GM23248 (cell line): ENCODE measurements around the gene CLSTN2. TPM values are rescaled to one million over a fixed set of nuclear protein-coding genes. Genes with fewer than 3 reads are reported as not detected.

ENCODE experiments used
- DNase-seq: peaks from one replicate; pipeline ENCODE4 v3.0.0-alpha.2; 2015
- H2AFZ ChIP-seq: fragments of 200-600 bp; sonication (generic); 2 replicates; pipeline ENCODE4 v1.6.1; 2016; ENCODE audit warnings: antibody characterized with exemption
- H3F3A ChIP-seq: fragments of 200-600 bp; sonication (generic); 2 replicates; pipeline ENCODE4 v1.6.1; 2016; ENCODE audit warnings: mild to moderate bottlenecking, antibody characterized with exemption, mixed run types; ENCODE audit not compliant: insufficient read depth
- H3K27ac ChIP-seq: fragments of 200-600 bp; sonication (generic); 2 replicates; pipeline ENCODE4 v1.5.1; 2016; ENCODE audit warnings: mild to moderate bottlenecking
- H3K27me3 ChIP-seq: fragments of 200-600 bp; sonication (generic); replicated peaks from 2 replicates; pipeline ENCODE4 v1.6.1; 2016; ENCODE audit warnings: mild to moderate bottlenecking; ENCODE audit not compliant: insufficient read depth
- H3K36me3 ChIP-seq: fragments of 200-600 bp; sonication (generic); 2 replicates; pipeline ENCODE4 v1.6.1; 2016; ENCODE audit warnings: low read depth, mild to moderate bottlenecking
- H3K4me1 ChIP-seq: fragments of 200-600 bp; sonication (generic); 2 replicates; pipeline ENCODE4 v1.6.1; 2016; ENCODE audit warnings: mild to moderate bottlenecking; ENCODE audit not compliant: insufficient read depth
- H3K4me2 ChIP-seq: fragments of 200-600 bp; sonication (generic); one replicate; pipeline ENCODE4 v1.6.1; 2016; ENCODE audit warnings: mild to moderate bottlenecking; ENCODE audit not compliant: unreplicated experiment
- H3K4me3 ChIP-seq: fragments of 200-600 bp; sonication (generic); 2 replicates; pipeline ENCODE4 v1.5.1; 2016; ENCODE audit warnings: mild to moderate bottlenecking
- H3K79me2 ChIP-seq: fragments of 200-600 bp; sonication (generic); 2 replicates; pipeline ENCODE4 v1.6.1; 2016; ENCODE audit warnings: mild to moderate bottlenecking; ENCODE audit not compliant: insufficient read depth
- H3K9ac ChIP-seq: fragments of 200-600 bp; sonication (generic); 2 replicates; pipeline ENCODE4 v1.6.1; 2016; ENCODE audit warnings: mild to moderate bottlenecking
- H3K9me2 ChIP-seq: fragments of 200-600 bp; sonication (generic); 2 replicates; pipeline ENCODE4 v1.6.1; 2016; ENCODE audit warnings: mixed run types, mild to moderate bottlenecking, moderate library complexity; ENCODE audit not compliant: insufficient read depth
- H3K9me3 ChIP-seq: fragments of 200-600 bp; sonication (generic); one replicate; pipeline ENCODE4 v1.6.1; 2017; ENCODE audit warnings: low read depth
- H4K20me1 ChIP-seq: fragments of 200-600 bp; sonication (generic); 2 replicates; pipeline ENCODE4 v1.6.0; 2016; ENCODE audit not compliant: insufficient read depth
- EZH2 ChIP-seq: fragments of 200-600 bp; sonication (generic); IDR thresholded peaks from 2 replicates; pipeline ENCODE4 v1.6.1; 2018; ENCODE audit warnings: antibody characterized with exemption, mild to moderate bottlenecking; ENCODE audit not compliant: insufficient read depth, poor library complexity, severe bottlenecking
- EZH2phosphoT487 ChIP-seq: fragments of 200-600 bp; sonication (generic); IDR thresholded peaks from 2 replicates; pipeline ENCODE4 v1.6.1; 2018; ENCODE audit warnings: antibody characterized with exemption, moderate library complexity, mild to moderate bottlenecking, low read depth; ENCODE audit not compliant: insufficient read depth
- WGBS, 2 experiments: methylation state at CpG; one replicate each; pipeline ENCODE4 v1.1.6; 2015 to 2017; ENCODE audit warnings: low lambda C conversion rate in 2 of 2, low coverage in 1 of 2; ENCODE audit errors: missing lambda C conversion rate in 2 of 2; 5-methylcytosine and 5-hydroxymethylcytosine counted together
- in situ Hi-C: fragments of 300-500 bp; cut with MboI; formaldehyde crosslinking; loops from 2 replicates; pipeline ENCODE4 v1.15.0; 2020
- polyA plus RNA-seq: library from polyadenylated mRNA; unstranded; fragments of >200 nt; fragmentation: Nextera tagmentation; extraction: Ambion mirVana; gene quantifications from 2 replicates; pipeline ENCODE4 v1.2.1, GENCODE V29; 2016
- total RNA-seq: library from RNA; depleted of rRNA; stranded (reverse); fragments of >200 nt; shearing (Covaris generic); gene quantifications from 2 replicates; pipeline ENCODE4 v1.2.3, GENCODE V29; 2014

The CLSTN2 gene
- total and polyA plus RNA-seq, 2 experiments from 2014 or later: not detected

DNA sequence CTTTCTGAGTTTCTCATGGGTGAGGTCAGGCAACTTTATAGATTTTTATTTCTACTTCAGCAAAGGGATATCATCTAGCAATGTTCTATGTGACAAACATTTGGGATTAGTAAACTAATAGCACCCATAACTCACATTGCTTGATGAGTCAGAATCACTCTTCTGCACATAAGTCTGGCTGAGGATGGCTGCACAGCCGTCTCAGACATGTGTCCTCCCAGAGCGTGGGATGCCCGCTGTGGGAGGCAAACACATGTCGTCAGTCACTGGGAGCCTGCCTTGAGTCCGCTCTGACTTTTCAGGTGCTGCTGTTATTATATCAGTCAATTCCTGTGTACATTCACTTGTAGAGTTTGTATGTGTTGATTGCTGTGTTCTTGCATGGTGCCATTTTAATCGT, 512.2 kb downstream of the CLSTN2 start:
- H3K27me3 ChIP-seq: no peaks in the 10 kb centered on the region
- H3K9me3 ChIP-seq: no peaks in the 10 kb centered on the region
- H3K4me2 ChIP-seq: no peak overlapping the region
- TF ChIP-seq EZH2phosphoT487 (no peak), EZH2 (no peak)
- no peak overlapping the region for H3K4me3 ChIP-seq
- no peaks in the 10 kb centered on the region for H3K79me2 ChIP-seq
- no peaks in the 10 kb centered on the region for H3F3A ChIP-seq
- H3K9ac ChIP-seq: no peak overlapping the region
- WGBS, 2 experiments: 27 to 42% methylated on average over 6 of the region's 6 CpGs
- H3K4me1 ChIP-seq: no peaks in the 10 kb centered on the region
- H4K20me1 ChIP-seq: no peaks in the 10 kb centered on the region
- no peaks in the 10 kb centered on the region for H3K9me2 ChIP-seq
- H3K36me3 ChIP-seq: no peaks in the 10 kb centered on the region
- in situ Hi-C loops: no loop called here
- DNase-seq: no peak
- no peak overlapping the region for H2AFZ ChIP-seq
- no peak overlapping the region for H3K27ac ChIP-seq

GRCh38 chr3:140448001-140448400, 513.0 kb downstream of the CLSTN2 start:
- TF ChIP-seq EZH2phosphoT487 (no peak), EZH2 (no peak)
- WGBS, 2 experiments: 4 to 9% methylated on average over 3 of the region's 3 CpGs
- no peaks in the 10 kb centered on the region for H3K9me2 ChIP-seq

GRCh38 chr3:140449413-140450256, 514.6 kb downstream of the CLSTN2 start:
- H3F3A ChIP-seq: no peaks in the 10 kb centered on the region
- DNase-seq: no peak
- no peaks in the 10 kb centered on the region for H3K9me3 ChIP-seq
- H3K27me3 ChIP-seq: no peaks in the 10 kb centered on the region
- H3K79me2 ChIP-seq: no peaks in the 10 kb centered on the region
- no peak overlapping the region for H3K4me3 ChIP-seq
- H2AFZ ChIP-seq: no peak overlapping the region
- H3K9me2 ChIP-seq: no peaks in the 10 kb centered on the region
- no peak overlapping the region for H3K4me2 ChIP-seq
- 63 to 69% methylated on average over 5 of the region's 5 CpGs for WGBS, 2 experiments
- no peak overlapping the region for H3K9ac ChIP-seq
- H3K4me1 ChIP-seq: no peaks in the 10 kb centered on the region
- no peaks in the 10 kb centered on the region for H3K36me3 ChIP-seq
- H3K27ac ChIP-seq: no peak overlapping the region
- in situ Hi-C loops: no loop called here
- H4K20me1 ChIP-seq: no peaks in the 10 kb centered on the region
- TF ChIP-seq EZH2: no peak
- TF ChIP-seq EZH2phosphoT487: no peak

More at GRCh38 chr3:140448001-140448400, 513.0 kb downstream of the CLSTN2 start:
- no peaks in the 10 kb centered on the region for H3K79me2 ChIP-seq
- H3K4me3 ChIP-seq: no peak overlapping the region
- no peaks in the 10 kb centered on the region for H4K20me1 ChIP-seq
- no peaks in the 10 kb centered on the region for H3F3A ChIP-seq
- in situ Hi-C loops: no loop called here
- no peak overlapping the region for H3K4me2 ChIP-seq
- H3K9me3 ChIP-seq: no peaks in the 10 kb centered on the region
- DNase-seq: no peak
- H3K4me1 ChIP-seq: no peaks in the 10 kb centered on the region
- H2AFZ ChIP-seq: no peak overlapping the region
- no peaks in the 10 kb centered on the region for H3K27me3 ChIP-seq
- H3K27ac ChIP-seq: no peak overlapping the region
- no peaks in the 10 kb centered on the region for H3K36me3 ChIP-seq
- no peak overlapping the region for H3K9ac ChIP-seq

GRCh38 chr3:140453750-140454149, 518.8 kb downstream of the CLSTN2 start:
- Histone ChIP-seq H3K9ac (no peak overlapping the region), H3K27me3 (no peaks in the 10 kb centered on the region)

More at GRCh38 chr3:140453750-140454149, 518.8 kb downstream of the CLSTN2 start:
- TF ChIP-seq EZH2 (no peak), EZH2phosphoT487 (no peak)
- 36 to 54% methylated on average over 2 of the region's 2 CpGs for WGBS, 2 experiments
- Histone ChIP-seq H2AFZ (no peak overlapping the region), H3K9me3 (no peaks in the 10 kb centered on the region), H4K20me1 (no peaks in the 10 kb centered on the region), H3K79me2 (no peaks in the 10 kb centered on the region), H3K27ac (no peak overlapping the region), H3F3A (no peaks in the 10 kb centered on the region), H3K9me2 (no peaks in the 10 kb centered on the region), H3K4me3 (no peak overlapping the region), H3K36me3 (no peaks in the 10 kb centered on the region), H3K4me2 (no peak overlapping the region), H3K4me1 (no peaks in the 10 kb centered on the region)
- in situ Hi-C loops: no loop called here
- DNase-seq: no peak
